ENCODE data around the gene RASSF5.

Gene RASSF5

GRCh38 chr1:206507284-206508129 lies at the start of gene RASSF5:
RASSF5 (plus strand) TSS chr1:206507531; CDS start chr1:206507603, 72 bp downstream.
- DNase-seq = peak; percentile 72

GRCh38 chr1:206459703-206460102 lies 47.6 kb upstream of the RASSF5 start:
- DNase-seq = no peak

DNA sequence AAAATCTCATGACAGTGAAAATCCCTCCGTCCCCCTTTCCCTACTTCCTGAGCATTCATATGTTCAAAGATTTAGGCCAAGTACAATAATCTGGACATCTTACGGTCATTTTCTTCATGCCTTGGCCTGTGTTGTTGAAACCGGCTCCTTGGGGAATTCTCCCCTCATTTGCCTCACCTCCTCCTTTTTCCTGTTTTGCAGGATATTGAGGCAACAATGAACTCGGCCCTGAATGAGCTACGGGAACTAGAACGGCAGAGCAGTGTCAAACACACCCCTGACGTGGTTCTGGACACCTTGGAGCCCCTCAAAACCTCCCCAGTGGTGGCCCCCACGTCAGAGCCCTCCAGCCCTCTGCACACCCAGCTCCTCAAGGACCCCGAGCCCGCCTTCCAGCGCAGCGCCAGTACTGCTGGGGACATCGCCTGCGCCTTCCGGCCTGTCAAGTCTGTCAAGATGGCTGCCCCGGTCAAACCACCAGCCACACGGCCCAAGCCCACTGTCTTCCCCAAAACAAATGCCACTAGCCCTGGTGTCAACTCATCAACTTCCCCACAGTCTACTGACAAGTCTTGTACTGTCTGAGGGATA lies 46.4 kb upstream of the RASSF5 start:
- DNase-seq = no peak

- peak; percentile 68 for DNase-seq
These were observed 45.5 kb upstream of the RASSF5 start for GRCh38 chr1:206461602-206462455.

DNA sequence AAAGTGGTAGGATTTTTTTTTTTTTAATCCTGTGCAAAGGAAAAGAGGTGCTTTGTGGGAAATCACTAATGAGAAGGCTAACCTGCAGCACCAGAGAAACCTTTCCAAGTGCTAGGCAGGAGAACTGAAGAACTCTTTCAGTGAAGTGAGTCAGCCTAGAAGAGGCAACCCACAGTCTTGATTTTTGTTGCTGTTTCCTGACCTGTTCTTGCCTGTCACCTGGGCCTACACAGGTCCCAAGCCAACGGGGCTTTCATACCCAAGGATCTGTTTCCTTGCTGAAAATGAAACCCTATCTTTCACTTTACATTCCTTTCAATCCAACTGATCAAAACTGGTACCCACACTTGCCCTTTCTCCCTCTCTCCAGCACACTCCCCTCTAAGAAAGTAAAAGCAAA lies 44.2 kb upstream of the RASSF5 start:
- DNase-seq = no peak

DNA sequence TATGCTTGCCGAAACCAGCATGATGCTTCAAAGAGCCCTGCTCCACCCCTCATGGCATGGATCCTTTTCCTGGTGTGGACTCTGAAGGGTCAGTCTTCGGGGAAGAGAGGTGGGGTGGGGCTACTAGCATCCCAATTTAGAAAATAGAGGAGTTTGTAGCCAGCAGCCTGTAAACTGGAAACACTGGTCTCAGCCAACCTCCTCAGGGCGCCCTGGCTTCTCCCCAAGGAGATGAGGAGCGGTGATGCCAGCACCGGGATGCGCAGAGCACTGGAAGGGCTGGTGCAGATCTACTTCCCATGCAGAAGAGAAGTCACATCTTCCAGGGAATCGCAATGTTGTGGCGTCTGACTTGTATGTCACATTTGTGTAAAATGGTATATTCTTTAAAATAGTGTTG lies 43.4 kb upstream of the RASSF5 start:
- DNase-seq = no peak

- DNase-seq = no peak
These were observed 42.8 kb upstream of the RASSF5 start for GRCh38 chr1:206464456-206464964.

DNA sequence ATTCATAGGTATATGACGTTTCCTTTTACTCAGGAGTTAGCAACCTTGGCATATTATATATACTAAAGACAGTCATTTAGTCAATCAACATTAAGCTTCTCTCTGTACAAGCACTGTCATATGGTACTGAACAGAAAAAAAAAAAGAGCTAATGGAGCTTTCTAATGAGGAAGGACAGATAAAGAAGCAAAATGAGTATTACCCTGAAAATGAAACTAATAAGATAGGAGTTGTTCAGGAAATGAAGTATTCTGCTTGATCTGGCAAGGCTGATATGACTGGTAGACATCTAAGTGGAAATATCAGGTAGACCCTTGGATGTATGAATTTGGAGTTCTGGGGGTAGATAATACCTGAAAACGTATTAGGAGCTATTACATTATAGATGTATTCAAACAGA lies 41.4 kb upstream of the RASSF5 start:
- DNase-seq = no peak

DNA sequence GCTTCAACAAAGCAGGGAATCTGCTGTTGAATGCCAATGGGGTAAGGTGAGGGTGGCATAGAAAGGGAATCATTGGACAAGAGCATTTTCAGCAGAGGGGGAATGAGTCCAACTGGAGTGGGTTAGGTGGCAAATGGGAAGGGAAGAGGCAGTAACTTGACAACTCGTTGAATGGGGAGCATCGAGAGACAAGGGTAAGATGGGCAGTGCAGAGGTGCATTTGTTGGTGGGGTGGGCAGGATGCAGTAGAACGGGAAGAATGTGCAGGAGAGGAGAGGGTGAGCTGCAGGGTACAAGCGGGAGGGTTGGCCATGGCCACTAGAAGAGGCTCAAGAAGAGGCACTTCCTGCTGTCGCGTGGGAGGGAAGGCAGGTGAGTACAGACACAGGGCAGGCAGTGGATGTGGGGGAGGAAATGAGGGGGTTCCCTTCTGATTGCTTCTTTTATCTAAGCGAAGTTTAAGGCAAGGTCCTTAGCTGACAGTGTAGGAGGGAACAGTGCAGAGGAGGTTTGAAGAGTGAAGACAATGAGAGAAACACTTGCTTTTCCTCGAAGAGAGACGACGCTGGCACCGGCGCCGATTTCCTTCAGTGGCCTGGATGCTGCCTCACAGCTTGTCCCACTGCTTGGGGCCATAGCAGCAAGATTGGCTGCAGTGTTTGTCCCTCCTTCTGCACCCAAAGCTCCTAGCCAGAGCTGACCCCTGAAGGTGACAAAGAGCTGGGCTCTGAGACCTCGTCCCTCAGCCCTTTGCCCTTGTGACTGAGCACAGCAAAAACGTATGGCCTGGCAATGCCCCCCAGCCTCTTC lies 40.3 kb upstream of the RASSF5 start:
- no peak for DNase-seq

DNA sequence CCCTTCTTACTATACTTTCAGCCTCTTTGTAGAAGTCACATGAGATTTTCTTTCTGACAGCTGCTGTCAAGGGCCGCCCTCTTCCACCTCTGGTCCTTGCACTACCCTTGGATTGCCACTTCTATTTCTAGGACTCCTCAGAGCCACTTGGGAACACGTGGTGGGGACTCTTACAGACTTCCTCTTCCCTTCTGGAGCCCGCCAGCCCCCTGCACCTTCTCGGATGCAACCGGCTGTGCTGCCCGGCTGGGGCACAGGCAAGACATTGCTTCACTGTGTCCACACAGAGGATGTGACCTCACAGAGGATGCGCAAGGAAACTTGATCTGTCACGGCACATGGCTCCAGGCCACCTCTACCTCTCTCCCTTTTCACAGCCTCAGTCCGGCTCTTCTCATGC lies 39.4 kb upstream of the RASSF5 start:
- peak; percentile 37 for DNase-seq

DNA sequence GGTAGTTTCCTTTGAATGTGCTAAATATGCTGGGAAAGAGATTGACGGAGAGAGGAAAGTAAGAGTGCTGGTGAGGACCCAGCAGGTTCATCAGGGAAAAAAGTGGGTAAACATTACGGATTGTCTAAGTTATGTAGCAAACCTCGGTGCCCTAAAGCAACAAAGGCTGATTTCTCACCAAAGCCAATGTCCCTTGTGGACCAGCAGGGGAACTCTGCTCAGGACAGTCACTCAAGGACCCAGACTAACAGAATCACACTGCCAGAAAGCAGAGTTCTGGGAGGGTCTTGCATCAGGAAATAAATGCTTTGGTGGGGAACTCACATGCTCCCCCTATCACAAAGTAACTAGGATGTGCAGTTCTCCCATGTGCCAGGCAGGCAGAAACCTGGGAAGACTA lies 38.8 kb upstream of the RASSF5 start:
- no peak for DNase-seq

DNA sequence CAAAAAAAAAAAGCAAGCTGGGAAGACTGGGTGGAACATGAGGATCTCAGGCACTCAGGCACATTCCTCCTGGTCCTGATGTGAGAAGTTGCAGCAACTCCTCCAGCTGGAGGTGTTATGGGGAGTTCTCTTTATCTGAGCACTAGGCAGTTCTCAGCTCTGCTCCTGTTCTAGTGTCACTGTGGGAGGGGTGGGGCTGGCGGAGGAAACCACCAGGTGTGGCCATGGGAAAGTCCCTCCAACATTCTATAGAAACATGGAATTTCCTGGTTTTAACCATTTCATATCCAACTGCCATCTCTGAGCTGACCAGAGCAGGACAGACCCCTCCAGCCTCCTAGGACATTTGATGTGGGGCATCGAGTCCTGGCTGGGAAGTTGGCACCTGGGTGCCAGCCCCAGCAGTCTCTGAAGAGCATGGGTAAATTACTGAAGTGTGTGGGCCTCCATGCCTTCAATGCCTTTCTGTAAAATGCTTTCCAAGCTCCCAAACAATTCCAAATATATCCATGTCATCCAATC lies 37.9 kb upstream of the RASSF5 start:
- no peak for DNase-seq

DNA sequence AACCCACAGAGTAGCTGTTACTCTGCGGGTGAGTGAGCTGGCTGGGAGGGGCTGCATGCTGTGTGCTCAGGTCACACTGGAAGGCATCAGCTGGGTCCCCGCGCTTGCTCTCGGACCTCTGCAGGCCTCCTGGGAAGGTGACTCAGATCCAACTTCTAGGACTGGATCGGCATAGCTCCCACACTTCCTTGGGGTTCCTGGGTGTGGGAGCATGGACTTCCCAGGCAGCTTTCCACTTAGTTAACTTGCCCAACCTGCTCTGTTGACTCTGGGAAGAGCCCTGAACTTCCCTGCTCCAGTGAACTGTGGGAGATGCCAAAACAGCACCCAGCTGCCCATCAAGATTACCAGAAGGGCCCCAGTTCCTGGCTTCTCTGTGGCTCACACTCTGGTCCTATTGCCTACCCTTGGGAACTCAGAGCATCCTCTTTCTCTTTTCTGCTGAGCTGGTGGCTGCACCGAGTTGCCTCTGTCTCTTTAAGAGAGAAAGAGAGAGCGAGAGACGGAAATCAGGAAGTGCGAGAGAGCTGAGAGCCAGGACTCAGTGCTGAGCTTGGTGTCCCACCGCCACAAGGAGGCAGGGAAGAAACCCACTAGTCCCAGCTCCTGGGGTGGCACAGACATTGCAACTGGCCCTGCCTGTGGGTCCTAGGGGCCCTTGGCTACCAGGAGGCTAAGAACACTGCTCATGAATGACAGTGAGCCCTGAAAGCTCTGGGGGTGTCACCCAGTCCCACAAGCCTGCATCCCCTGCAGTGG lies 37.2 kb upstream of the RASSF5 start, which contains the start of gene IKBKE:
Gene IKBKE, plus strand, starts transcription at position 544 of the 759 bp plus-strand sequence. CDS start 2,752 bp downstream, outside the sequence.
- peak; percentile 65 for DNase-seq

GRCh38 chr1:206470692-206471414 lies 36.5 kb upstream of the RASSF5 start:
- peak; percentile 43 for DNase-seq

DNA sequence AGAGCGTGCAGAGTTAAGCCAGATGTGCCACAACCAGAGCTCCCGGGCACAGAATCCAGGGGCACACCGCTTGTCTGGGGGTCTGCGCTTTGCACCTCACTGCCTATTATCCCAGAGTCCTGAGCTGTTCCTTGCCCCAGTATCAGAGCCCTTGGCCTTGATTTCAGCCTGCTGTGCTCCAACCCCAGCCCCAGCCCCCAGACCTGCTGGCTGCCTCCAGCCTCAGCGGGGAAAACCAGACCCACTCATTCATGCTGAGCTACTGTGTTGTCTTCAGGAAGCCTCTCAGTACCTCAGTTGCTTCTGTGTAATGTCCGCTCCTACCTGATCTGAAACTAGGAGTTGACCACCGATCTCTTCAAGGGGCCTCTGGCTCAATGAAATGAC lies 35.9 kb upstream of the RASSF5 start:
- no peak for DNase-seq

- DNase-seq = no peak
These were observed 35.3 kb upstream of the RASSF5 start for GRCh38 chr1:206472024-206472423.

GRCh38 chr1:206472454-206472853 lies 34.9 kb upstream of the RASSF5 start:
- DNase-seq = no peak

DNA sequence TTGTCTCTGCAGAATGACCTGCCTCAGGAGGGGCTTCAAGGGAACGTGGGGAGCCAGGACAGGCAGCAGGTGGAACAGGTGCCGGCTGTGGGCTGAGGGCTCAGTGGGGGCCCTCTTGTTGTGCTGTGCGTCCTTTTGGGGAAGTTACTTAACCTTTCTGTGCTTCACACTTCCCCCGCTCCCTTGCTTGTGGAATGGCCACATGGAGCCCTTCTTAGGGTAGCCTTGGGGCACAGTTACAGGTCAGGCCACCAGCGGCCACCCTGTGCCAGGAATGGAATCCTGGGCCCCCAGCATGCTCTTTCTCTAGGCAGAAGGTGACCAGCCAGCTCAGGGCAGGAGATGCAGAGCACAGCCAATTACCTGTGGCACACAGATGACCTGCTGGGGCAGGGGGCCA lies 34.4 kb upstream of the RASSF5 start:
- DNase-seq = no peak

GRCh38 chr1:206476058-206476457 lies 31.3 kb upstream of the RASSF5 start:
- no peak for DNase-seq

DNA sequence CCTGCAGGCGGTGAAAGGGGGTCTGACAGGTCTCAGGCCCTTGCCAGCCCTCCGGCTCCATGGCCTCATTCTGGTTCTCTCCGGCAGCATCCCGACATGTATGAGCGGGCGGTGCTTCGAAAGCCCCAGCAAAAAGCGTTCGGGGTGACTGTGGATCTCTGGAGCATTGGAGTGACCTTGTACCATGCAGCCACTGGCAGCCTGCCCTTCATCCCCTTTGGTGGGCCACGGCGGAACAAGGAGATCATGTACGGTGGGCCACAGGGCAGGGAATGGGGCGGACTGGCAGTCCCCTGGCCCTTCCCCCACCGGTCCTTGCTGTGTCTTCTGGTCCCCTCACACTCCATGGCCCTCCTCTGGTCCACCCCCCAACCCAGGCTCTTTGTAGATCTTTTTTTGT lies 30.7 kb upstream of the RASSF5 start:
- DNase-seq = no peak

GRCh38 chr1:206477110-206477509 lies 30.2 kb upstream of the RASSF5 start:
- DNase-seq = no peak
